ENCODE data around the gene ATG7.

ATG7 gene

DNA sequence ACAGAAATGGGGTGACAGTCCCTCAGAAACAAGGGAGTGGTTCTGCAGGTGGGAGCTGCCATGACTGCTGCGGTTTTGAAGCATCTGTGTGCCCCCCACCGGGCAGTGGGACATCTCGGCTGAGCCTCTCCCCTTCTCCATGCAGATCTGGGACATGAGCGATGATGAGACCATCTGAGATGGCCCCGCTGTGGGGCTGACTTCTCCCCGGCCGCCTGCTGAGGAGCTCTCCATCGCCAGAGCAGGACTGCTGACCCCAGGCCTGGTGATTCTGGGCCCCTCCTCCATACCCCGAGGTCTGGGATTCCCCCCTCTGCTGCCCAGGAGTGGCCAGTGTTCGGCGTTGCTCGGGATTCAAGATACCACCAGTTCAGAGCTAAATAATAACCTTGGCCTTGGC is 282.5 kb downstream of the ATG7 start:
- no peak for DNase-seq (ENCODE audit: low read depth in 2 of 2)

DNA sequence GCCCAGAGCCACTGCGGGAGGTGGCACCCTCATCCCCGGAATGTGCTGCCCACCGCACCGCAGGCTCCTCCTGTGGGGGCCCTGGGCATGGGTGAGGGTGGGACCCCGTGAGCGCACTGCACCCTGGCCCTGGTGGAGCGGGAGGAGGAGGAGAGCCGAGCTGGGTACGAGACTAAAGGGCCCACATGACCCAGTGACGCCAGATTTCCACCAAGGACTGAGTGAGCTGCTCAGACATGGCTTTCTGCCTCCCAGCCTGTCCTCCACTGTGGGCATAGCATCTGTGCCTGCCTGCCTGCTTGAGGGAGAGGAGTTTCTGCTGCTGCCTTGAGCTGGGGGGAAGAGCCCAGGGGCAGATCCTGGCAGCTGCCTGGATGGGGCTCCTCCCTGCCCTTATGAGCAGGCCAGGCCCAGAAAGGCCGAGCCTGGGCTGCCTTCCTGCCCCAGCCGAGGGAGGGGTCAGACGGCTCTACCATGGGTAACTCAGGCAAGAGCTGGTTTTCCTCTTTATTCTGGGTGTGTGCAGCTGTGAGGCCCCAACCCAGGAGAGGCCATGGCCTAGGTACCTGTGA is 283.1 kb downstream of the ATG7 start:
- DNase-seq (ENCODE audit: low read depth in 2 of 2) = no peak

DNA sequence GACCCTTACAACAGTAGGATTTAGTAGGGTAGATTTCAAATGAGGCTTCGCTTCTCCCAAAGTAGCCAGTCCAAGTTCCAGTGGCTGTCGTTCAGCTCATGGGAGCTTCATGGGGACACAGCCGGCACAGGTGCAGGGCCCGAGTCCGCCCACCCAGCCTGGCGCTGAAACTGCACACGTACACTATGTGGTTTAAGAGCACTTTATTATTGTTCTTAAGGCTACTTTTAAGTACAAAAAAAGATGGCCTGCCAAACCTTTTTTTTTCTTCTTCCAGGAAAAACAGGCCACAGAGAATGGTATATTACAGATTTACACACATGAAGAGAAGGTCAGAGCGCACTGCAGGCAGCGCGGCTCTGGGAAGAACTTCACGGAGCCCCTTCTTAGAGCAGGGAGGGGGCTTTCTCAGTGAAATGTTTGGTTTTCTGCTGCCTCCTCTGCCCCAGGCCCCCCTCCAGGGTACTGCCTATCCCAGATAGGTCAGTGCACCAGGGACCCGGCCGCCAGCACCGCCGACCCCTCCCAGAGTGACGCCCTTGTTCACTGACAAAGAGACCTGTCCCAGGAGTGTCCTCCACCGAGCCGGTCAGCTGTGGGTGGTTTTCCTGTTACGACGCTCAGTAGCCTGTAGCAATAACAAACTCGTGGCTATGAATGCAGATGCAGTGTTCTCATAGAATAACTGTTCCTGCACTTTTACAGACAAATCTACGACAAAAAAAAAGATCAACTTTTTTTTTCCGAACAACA is 283.9 kb downstream of the ATG7 start:
- DNase-seq (ENCODE audit: low read depth in 2 of 2) = no peak

DNA sequence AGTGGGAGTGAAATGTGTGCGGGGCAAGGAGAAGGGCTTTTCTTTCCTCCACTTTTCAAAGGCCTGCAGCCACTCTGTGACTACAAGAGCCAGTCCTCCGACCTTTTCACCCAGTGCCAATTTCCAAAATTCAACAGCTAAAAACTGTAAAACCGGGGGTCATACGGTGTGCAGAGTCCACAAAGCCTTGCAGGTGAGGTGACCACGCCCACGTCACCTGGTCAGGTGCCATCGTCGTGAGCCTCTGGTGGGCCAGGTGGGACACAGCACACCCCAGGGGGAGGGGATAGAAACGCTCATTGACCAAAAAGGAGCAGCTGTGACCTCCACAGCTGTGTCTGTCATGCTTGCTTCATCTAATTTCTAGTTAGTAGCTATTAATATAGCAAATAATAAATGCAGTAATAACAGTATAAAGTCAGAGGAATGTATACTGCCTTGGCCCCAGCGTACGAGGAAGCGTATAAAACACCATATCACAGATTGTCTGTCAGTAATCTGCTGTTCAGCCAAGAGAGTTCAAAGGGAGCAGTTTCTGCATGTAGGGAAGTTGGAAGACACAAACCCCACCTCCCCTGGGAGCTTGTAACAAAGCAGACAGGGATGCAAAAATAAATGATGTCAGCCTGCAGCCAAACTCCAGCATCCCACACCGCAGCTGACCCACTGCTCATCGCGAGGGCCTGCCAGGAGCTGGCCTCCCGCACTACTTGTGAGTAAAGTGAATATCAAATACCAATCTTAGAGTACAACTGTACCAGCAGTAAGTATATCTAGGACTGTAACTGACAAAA is 284.9 kb downstream of the ATG7 start:
- no peak for DNase-seq (ENCODE audit: low read depth in 2 of 2)

DNA sequence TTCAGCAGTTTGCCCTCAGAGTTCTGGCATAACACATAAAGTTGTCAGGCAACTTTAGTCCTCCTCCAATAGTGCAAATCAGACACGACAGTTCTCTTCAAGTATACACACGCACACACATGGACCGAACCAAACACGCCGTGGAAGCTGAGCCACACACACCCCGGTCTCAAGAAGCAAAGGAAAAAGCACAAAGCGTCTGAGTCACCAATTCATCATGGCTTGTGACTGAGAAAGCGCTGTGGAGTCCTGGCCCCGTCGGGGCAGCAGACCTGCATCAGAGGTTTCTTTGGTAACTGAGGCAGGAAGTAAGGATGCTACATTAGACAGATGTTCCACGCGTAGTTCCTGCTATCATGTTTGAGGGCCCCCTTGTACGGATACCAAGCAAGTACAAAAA is 285.8 kb downstream of the ATG7 start:
- DNase-seq (ENCODE audit: low read depth in 2 of 2) = peak; percentile 13 to 14

- no peak for DNase-seq (ENCODE audit: low read depth in 2 of 2)
Measured at GRCh38 chr3:11558411-11558903, 286.3 kb downstream of the ATG7 start.

GRCh38 chr3:11558918-11559815 is 287.0 kb downstream of the ATG7 start:
- DNase-seq (ENCODE audit: low read depth in 2 of 2) = no peak

DNA sequence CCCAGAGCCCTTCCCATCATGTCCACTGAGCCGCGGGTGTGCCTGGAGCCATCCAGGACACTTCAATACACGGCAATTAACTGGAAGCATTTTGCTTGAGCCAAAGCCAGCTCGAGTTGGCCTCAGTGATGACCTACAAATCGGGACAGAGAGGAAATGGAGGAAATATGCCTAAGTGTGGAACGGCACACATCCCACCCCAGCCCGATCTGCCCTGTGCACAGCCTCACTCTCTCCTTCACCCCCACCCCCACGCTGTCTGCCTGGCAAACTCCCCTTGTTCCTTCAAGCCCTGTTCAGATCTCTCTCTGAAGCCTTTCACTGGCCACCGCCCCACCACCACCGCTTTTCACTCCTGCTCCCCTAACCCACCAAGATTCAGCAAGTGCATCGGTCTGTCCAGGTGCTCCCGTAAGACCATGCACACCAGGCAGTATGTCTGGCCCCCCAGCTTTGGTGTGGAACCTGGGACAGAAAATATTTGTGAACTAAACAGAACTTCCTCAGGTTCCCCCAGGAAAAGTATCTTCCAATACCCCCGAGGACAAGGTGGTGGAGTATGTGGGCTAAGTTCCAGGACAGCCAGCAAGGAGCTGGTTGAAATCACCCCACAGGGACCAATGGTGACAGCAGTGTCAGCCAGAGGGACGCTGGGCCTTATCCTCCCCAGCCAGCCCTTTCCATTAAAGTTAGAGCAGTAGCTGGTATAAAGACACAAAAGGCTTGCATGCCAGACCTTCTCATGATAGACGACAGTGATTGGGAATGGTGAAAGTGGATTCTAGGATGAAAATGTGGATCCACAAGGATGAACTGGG is 287.8 kb downstream of the ATG7 start:
- no peak for DNase-seq (ENCODE audit: low read depth in 2 of 2)

- no peak for DNase-seq (ENCODE audit: low read depth in 2 of 2)
Measured at GRCh38 chr3:11560746-11561145, 288.5 kb downstream of the ATG7 start.

DNA sequence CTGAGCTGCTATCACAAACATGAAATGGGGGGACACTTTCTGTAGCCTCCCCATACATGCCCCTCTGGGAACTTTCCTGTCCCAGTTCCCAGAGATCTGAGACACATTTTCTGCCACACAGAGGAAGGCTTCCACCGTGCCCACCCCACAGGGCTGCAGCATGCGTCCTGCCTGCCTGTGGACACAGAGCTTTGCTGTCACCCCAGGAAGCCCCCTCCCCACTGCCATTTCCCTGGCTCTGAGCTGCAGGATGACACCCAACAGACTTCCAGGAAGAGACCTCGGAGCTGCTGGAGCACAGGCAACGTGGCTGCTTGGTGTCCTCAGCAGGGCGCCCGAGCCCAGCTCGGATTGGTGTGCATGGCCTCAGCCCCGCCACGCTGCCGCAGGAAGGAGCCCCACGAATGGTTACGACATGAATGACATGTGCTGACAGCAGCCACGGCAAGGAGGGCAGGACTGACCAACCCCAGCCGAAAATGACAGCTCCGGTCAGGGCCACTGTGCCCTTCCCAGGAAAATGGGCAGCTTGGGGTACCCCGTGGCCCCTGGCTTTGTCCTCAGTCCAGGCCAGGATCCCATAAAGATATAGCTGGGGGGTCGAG is 290.2 kb downstream of the ATG7 start:
- no peak for DNase-seq (ENCODE audit: low read depth in 2 of 2)

- no peak for DNase-seq (ENCODE audit: low read depth in 2 of 2)
Measured at GRCh38 chr3:11563159-11563864, 291.1 kb downstream of the ATG7 start.

DNA sequence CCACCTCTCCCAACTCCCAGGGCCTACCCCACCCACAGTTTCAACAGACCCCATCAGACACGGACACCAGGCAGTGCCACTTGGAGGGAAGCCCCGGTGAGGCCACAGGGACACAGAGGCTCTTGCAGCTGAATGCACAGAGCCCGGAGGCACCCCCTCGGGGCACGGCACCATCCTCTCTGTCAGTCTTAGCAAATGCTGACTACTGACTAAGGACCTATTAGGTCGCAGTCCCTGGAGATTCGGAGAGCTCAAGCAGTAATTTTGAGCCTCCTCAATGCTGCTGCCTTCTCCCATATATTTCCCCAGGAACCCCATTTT is 291.6 kb downstream of the ATG7 start:
- DNase-seq (ENCODE audit: low read depth in 2 of 2) = no peak

GRCh38 chr3:11564577-11565001 is 292.4 kb downstream of the ATG7 start:
- no peak for DNase-seq (ENCODE audit: low read depth in 2 of 2)

DNA sequence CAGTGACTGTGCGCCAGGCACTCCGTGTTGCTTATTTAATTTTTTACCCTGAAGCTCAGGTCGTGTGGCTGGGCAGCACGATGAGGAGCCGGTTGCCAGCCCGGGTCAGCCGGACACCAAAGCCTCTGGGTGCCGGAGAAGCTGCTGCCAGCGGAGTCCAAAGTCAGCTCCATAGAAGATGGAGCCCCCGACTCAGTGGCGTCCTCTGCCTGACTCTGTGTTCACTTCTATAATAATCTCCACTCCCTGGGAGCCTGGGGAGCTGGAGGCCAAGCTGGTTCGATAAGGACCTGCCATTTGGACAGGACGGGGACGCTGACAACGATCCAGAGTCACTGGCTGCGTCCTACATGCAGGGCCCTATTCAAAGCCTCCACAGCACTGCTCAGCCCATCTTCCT is 292.9 kb downstream of the ATG7 start:
- no peak for DNase-seq (ENCODE audit: low read depth in 2 of 2)

DNA sequence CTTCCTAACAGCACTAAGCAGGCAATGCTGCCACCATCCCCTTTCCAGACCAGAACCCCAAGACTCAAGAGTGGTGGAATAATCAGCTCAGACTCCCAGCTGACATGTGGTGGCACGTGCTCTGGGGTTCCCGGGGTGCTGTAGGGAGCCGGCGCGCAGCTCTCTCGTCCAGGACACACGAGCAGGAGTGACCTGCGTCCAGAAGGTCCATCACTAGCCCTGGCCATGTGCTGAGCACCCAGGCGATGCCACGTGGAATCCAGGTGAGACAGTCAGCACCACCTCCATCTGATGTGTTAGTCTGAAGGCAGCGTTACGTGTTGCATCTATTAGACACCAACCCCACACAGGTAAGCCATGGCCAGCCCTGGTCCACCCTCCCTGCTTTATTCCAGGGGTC is 293.3 kb downstream of the ATG7 start:
- DNase-seq (ENCODE audit: low read depth in 2 of 2) = no peak

DNA sequence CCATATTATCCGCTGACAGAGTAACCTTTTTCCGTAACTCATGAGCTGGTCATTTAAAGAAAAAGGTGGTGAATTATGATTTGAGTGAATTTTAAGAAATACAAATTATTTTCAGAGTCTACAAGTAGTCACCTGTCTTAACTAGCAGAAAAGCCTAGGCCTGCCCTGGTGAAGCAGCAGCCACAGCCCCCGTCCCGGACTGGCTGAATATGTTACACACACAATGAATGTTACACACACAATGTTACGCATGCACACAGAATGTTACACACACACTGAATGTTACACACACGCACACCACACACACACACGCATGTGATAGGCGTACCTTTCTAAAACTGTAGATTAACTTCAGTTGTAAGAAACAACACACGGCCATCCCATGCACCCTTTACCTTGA is 293.7 kb downstream of the ATG7 start:
- no peak for DNase-seq (ENCODE audit: low read depth in 2 of 2)

GRCh38 chr3:11566478-11566877 is 294.3 kb downstream of the ATG7 start:
- DNase-seq (ENCODE audit: low read depth in 2 of 2) = no peak

GRCh38 chr3:11566916-11567315 is 294.7 kb downstream of the ATG7 start:
- DNase-seq (ENCODE audit: low read depth in 2 of 2) = no peak

- no peak for DNase-seq (ENCODE audit: low read depth in 2 of 2)
Measured at GRCh38 chr3:11567516-11568467, 295.6 kb downstream of the ATG7 start.

Measured in stimulated activated CD4-positive, alpha-beta T cell treated with anti-CD3 and anti-CD28 coated beads, Interleukin-15, amount 100 ng/mL, for 48 hours (primary cell).